ENCODE results near the gene SYS1. TPM values are rescaled to one million over a fixed set of nuclear protein-coding genes. Genes with fewer than 3 reads are reported as not detected.

The SYS1 gene
- total RNA-seq, 2 donors from 2014 or later = 23.4 to 24.1 TPM

- no peak for DNase-seq
- intact Hi-C loops (cut with DNase I) = no loop called here
- ATAC-seq = no peak
Measured at GRCh38 chr20:45404438-45404837, 41.5 kb downstream of the SYS1 start.

GRCh38 chr20:45405571-45406259 is 42.8 kb downstream of the SYS1 start:
- ATAC-seq (peak; percentile 18 to 62), DNase-seq (peak; percentile 71)
- intact Hi-C loops (cut with DNase I) = loop anchor here in 1 of 2 donors (2.0 kb wide), 1 partner anchor 47 kb away; no protein-coding TSS in a partner anchor

GRCh38 chr20:45406260-45407066 is 43.5 kb downstream of the SYS1 start:
- intact Hi-C loops (cut with DNase I) = loop anchor here in 1 of 2 donors (2.0 kb wide), 1 partner anchor 48 kb away; no protein-coding TSS in a partner anchor
- ATAC-seq (peak; percentile 74 to 83), DNase-seq (peak; percentile 85)

GRCh38 chr20:45407067-45407745 is 44.2 kb downstream of the SYS1 start:
- peak; percentile 72 for DNase-seq
- intact Hi-C loops (cut with DNase I) = loop anchor here in 1 of 2 donors (2.0 kb wide), 1 partner anchor 48 kb away; no protein-coding TSS in a partner anchor
- ATAC-seq = peak; percentile 52 to 60

GRCh38 chr20:45407783-45408645 is 45.1 kb downstream of the SYS1 start, which contains the start of gene DBNDD2:
Gene DBNDD2 (plus strand): TSS chr20:45408289. CDS start chr20:45408468, 179 bp downstream.
- intact Hi-C loops (cut with DNase I) = loop anchor here in 1 of 2 donors (2.0 kb wide), 1 partner anchor 49 kb away; no protein-coding TSS in a partner anchor
- ATAC-seq = peak; percentile 18 to 48
- DNase-seq = peak; percentile 54

- intact Hi-C loops (cut with DNase I) = no loop called here
Measured at GRCh38 chr20:45408646-45409213, 45.8 kb downstream of the SYS1 start.

GRCh38 chr20:45409521-45410272 is 46.7 kb downstream of the SYS1 start:
- no peak for ATAC-seq

More at GRCh38 chr20:45408646-45409213, 45.8 kb downstream of the SYS1 start:
- ATAC-seq (no peak), DNase-seq (no peak)

GRCh38 chr20:45410887-45411286 is 47.9 kb downstream of the SYS1 start:
- intact Hi-C loops (cut with DNase I) = no loop called here
- ATAC-seq = no peak
- DNase-seq = no peak

More at GRCh38 chr20:45409521-45410272, 46.7 kb downstream of the SYS1 start:
- no peak for DNase-seq
- intact Hi-C loops (cut with DNase I) = no loop called here

- intact Hi-C loops (cut with DNase I) = no loop called here
- ATAC-seq = no peak
Measured at GRCh38 chr20:45412653-45413052, 49.7 kb downstream of the SYS1 start.

GRCh38 chr20:45413479-45413878 is 50.5 kb downstream of the SYS1 start:
- ATAC-seq = no peak
- intact Hi-C loops (cut with DNase I) = no loop called here
- DNase-seq = no peak

More at GRCh38 chr20:45412653-45413052, 49.7 kb downstream of the SYS1 start:
- no peak for DNase-seq

GRCh38 chr20:45415822-45416637 is 53.1 kb downstream of the SYS1 start, which contains the start of gene PIGT:
Gene PIGT (plus strand): TSS chr20:45416141. CDS start chr20:45416157, 16 bp downstream.
- ATAC-seq = peak; percentile 86 to 97
- peak; percentile 91 for DNase-seq
- intact Hi-C loops (cut with DNase I) = no loop called here

- intact Hi-C loops (cut with DNase I) = no loop called here
- no peak for ATAC-seq
Measured at GRCh38 chr20:45416917-45417316, 54.0 kb downstream of the SYS1 start.

More at GRCh38 chr20:45416917-45417316, 54.0 kb downstream of the SYS1 start:
- DNase-seq = no peak

Measured in left cardiac atrium (tissue), 4 donors.